ENCODE results near the gene SLC12A7.

Gene SLC12A7

DNA sequence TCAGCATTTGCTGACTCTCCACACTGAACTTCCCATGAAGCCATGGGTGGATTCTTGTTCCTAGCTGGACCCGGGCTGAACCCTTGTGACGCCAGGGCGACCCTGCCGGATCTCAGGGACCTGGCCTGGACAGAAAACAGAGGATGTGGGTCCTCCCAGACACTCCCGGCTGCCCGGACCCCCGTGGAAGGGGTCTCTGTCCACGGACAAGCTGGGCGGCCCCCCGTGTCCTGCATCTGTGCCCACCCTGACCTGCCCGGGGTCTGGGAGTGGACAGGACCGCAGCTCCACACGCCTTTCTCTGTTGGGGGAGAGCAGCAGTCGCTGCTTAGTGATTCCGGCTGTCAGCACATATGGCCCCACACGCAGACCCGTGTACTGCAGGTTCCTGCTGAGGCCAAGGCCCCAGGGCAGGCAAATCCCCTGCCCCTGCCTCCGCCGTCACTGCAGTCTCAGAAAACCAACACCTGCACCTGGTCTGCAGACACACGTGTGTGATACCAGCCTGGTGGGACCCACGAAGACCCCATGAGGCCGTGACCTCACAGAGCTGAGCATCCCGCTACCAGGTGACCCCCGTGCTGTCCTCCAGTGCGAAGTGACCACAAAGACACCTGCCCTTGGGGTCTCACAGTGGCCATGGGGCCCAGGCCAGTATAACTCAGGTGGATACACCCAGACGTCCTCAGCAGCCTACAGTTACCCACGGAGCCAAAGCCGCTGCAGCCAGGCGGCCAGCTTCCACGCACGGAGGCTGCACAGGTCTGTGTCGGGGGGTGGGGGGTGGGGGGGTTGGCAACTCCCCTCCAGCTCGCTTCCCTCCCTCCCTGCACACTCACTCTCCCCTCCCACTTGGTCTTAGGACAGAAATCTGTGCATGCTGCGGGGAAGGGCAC lies 52.6 kb downstream of the SLC12A7 start:
- DNase-seq: no peak

DNA sequence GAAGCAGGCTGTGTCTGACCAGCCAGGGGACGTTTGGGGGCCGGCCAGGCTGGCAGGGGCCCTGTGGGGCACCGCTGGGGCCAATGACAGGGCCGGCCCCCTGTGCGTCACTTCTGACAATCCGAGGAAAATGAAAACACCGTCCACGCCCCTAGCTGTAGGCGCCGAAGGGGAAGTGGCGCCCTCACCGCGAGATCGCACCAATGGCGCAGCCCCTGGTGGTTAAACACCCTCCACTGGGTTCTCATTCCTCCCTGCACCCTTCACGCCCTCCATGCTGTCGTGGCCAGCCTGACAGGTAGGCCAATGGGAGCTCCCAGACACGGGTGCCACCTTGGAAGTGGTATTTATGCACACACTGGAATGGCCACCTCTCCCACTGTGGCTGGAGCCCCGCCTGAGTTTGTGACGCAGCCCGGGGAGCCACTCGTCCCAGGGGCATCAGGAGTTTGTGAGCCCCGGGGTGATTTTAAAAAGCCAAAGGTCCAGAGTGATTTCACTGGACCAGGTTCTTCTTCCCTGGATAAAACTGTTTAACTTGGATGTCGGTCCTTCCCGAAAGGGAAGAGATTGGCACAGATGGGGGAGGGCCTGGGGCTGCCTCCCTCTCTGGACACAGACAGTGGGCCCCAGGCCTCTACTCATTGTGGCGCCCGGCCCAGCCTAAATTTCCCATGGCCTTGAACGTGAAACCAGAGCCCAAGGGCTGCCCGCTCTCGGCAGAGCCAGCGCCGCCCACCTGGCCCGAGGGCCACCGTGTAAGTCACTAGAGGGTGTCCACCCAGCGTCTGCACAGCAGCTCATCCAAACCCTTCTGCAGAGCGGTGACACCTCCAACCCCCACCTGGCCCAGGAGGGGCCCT lies 53.5 kb downstream of the SLC12A7 start:
- no peak for DNase-seq

DNA sequence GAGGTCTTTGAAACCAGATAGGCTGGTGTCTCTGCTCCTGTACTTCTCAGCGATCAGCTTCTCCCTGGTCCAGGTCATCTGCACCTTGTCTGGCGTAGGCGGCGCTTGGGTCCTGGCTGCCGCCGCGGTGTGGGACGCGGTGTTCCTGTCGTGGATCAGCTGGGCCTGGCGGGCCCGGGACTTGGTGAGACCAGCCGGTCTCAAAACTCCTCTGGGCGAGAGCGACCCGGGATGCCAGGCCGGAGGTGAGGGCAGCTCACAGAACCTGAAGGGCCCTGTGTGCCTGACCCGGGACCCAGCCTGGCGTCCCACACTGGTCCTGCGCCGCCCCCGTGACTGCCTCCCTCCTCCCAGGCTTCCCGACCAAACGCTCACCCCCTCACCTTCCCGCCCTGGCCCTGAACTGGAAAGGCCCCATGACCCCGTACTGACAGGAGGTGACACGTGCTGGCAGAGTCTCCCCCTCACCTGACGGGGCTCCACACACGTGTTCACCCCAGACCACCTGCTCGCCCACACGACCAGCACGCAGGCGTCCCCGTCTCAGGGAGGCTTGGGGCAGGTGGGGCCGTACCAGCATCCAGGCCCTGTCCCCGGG lies 54.3 kb downstream of the SLC12A7 start:
- DNase-seq: no peak

DNA sequence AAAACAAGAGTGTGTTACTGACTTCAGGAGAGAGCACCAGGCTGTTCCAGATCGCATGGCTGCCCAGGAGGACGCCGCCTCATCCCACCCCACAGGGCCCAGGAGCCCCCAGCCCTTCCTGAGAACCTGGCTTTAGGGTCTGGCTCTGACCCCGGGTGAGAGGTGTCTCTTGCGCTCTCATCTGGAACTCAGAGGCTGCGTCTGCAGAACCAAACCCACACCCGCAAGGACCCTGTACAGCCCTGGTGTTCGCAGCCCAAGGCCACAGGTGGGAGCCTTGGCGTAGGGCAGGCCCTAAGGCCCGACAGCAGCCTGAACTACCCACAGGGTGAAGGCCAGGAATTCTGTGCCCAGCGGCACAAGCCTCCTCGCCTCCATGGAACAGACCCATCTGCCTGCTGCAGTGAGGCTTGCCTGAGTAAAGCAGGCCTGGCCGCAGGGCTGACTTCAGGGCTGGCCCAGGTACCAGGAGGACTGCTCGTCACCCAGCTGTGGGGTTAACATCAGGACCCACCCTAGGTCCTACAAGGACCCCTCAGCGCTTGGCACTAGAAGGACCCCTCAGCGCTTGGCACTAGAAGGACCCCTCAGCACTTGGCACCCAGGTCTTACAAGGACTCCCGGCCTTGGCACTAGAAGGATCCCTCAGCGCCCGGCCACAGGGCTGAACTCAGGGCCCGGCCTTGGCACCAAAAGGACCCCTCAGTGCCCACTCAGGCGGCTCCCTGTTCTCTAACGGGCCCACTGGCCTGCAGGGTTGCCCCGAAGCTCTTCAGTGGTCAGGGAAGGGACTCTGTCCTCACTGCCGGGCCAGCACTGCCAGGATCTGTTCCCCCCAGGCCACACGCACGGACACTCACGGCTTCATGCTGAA lies 55.0 kb downstream of the SLC12A7 start:
- DNase-seq: no peak

DNA sequence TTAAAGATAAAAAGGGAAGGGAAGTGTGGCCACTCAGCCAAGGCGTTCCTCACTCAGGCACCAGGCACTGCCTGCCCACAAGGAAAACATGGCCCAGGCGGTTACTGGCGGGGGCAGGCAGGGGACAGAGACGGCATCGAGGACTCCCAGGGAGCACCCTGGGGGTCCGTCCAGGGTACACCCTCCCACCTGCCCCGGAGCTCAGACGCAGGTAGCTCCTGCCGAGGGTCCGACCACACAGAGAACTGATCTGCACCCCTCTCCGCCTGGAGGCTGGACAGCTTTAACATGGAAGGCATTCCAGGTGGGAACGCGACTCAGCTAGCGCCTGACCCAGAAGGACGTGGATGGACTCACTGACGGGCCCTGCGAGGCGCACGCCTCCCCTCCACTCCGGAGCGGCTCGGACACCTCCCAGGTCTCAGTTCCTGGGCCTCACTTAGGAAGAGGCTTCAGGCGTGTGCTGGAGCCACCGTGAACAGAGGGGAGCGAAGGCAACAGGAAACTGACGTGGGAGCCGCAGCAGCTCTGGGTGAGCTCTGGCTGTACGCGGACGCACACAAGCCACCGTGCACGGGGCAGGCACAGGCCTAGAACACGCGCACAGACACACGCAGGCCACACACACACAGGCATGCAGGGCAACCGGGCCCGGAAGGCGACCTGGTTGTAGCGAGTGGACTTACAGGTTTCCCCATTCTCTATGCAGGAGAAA lies 55.8 kb downstream of the SLC12A7 start:
- DNase-seq: no peak

DNA sequence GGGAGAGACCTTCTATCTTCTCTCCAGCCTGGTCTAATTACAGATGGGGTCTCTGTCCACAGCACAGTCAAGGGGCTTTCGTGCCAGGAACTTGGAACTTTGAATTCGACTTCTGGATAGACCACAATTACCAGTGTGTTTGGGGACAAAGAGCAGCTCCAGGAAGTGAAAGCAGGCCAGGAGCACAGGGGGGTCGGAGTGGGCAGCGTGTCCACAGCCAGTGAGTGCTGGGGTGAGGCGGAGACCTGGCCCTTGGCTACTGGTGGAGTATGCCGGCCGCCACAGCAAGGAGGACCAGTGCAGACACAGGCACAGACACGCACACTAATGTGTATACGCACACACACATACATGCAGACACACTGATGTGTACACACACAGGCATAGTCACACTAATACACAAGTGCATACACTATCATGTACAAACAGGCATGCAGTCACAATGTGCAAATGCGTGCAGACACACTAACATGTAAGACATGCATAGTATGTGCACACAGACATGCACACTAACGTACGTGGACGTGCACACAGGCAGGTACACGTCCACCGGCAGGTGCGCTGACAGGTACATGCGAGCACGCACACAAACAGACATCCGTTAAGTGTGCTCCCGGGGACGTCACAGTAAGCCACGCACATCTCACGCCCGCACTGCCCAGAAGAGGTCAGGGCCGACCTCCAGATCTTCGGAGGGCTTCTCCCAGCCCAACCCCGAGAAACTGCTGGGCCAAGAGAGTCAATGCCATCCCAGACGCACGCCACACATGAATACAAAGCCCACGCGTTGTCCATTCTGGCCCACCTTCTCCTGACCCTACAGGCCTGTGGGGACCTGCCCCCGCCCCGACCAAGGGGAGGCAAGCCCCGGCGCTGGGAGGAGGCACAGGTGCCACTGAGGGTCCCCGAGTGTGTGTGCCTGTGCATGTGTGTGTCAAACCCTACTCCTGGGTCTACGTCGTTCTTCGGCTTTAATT lies 56.8 kb downstream of the SLC12A7 start:
- DNase-seq: no peak

DNA sequence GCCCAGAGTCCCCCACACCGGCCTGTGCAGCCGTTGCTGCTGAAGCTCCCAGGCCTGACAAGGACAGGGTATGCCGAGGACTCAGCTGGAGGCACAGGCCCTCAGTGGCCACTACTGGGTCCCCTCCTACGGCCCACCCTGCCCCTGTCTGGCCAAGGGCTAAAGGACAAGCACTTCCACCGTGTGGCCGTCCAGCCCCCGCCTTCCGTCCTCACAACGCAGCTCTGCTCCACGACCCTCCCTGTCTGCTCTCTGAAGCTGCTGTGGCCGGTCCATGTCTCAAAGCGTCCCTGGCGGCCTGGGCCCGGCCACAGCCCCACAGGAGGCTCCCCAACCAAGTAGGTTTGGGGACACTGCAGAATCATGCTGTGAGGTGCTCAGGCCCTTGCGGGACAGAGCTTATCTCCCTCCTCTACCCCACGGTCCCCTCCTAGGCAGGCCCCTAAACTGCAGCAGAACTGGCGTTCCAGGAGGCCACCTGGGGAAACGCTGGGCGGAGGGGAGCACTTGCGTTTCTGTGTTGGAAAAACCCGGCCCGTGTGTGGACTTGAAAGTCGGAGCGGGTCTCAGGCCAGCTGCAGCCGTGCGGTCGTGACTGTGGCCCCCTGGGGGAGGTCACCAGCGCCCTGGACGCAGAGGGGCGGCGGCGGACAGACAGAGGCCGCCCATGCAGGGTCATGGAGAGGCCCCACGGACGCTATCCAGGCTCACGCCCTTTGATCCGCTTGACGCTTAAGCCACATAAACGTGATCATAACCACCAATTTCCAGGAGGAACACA lies 57.7 kb downstream of the SLC12A7 start:
- no peak for DNase-seq

DNA sequence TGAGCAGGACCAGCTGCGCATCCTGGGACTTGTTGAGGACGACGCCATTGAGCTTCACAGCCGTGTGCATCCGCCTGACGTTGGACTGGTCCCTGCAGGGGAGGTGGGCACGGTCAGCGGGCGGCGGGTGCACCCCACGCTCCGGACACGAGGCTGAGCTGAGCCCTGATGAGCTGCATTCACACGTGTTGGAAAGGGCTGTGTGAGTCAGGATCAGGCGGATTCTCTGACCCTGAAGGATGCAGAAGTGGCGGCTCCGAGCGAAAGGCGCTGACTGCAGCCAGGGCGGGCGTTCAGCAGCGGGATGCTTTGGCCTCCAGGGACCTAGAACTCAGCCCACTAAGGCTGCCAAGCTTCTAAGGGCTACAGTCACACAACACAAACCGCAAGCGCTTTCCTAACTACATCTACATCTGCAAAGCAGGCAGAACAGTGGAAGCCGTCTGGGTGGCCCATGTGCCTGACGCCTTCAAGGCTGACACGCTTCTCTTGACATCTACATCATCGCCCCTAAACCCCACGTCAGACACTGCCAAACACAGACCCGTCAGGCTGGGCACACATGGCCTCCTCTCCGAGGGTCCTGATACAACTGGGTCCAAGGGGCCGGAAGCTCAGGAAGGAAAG lies 58.4 kb downstream of the SLC12A7 start:
- no peak for DNase-seq

DNA sequence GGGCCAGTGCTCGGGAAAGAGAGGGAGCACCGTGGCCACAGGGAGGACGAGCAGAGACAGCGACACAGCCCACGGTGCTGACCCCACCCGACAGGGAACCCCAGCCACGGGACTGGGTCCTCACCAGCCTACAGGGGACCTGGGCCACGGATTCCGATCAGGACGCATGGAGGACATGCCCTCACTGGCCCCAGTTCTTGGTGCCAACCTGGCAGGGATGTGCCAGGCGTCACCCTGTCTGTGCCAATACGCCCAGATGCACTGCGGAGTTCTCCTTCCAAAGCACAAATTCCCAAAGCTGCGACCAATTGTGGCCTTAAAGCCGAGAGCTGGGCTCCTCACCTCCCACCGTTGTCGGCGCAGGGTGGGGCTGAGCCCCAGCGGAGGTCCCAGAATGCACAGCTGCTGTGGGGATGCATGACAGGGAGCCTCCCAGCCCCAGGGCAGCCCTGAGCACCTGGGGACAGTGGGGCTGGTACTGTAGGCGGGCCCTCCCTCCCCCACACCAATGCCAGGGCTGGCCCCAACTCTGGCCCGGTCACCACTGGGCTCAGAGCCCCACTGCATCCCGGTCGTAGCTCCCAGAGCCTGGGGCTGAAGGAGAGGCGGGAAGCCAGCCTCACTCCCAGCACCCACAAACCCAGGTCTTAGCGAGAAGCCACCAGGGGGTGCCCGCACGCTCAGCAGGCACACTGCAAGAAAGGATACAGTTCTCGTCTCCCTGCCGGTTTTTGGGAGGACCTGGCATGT lies 59.0 kb downstream of the SLC12A7 start:
- no peak for DNase-seq

DNA sequence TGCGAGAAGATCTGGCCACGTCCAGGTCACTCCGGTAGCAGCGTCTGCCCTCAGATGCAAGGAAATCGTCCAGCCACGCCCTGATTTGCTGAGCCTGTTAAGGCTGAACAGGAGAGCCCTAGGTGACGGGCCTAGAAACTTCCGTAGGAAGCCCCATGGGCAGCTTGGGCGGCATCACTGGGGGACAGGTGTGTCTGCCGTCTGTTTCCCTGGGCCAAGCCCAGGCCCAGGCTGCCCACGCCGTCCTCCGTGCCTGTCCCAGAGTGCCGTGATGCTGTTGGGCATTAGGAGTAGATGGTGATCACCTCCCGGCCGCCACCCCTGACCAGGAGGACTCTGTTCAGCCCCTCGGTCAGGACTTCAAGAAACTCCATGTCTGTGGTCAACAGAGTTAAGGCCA lies 59.8 kb downstream of the SLC12A7 start:
- no peak for DNase-seq

DNA sequence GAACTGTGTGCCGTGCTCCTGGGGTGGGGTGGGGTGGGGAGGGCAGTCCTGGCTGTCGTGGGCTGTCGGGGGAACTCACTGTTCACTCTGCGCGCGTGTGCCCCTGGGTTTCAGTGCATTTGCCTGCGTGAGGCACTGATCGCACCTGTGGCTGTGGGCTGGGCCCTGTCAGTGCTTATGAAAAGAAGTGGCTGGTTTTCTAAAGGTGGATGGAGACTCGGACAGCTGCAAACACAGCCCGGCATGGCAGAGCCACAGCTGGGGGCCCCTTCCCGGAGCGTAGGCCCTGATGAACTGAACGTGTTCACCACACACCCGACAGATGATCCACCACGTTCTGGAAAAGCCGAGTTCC lies 60.5 kb downstream of the SLC12A7 start:
- DNase-seq: no peak

DNA sequence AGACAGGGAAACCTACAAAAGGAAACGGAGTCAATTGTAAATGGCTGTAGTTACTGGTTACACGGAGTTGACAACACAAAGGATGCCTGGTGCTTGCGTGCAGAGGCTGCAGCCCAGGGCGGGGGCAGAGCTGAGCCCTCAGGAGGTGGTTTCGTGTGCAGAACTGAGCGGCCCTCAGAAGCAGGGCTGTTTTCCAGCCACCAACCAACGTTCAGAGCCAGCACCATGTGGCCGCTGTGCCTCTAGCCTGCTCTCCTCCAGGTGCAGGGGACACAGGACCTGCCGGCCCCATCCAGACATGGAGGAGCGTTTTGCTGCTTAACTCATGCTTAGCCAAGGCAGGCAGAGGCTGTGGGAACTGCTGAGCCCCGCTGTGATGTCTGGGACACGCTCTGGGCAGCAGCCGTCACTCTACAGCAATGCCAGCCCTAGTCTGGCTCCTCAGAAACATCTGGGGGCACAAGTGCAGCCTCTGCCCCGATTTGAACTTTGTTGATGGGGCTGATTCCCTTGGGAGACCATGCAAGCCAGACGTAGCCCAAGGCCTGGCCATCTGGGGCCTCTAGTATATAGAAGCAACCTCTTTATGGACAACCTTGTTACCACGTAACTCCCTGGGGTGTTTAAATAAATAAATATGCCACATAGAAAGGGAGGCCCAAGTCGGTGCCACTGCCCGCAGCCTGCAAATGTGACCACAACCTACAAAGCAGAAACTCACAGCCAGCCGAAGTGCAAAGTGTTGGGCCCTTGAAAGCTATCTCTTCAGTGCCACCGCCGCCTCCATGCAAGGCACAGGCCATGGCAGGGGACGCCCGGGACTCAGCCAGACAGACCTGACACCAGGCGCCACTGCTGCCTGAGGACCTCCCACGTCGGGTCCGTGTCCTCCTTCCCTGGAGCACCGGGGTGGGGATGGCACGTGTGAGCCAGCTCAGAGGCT lies 61.2 kb downstream of the SLC12A7 start:
- DNase-seq: no peak

DNA sequence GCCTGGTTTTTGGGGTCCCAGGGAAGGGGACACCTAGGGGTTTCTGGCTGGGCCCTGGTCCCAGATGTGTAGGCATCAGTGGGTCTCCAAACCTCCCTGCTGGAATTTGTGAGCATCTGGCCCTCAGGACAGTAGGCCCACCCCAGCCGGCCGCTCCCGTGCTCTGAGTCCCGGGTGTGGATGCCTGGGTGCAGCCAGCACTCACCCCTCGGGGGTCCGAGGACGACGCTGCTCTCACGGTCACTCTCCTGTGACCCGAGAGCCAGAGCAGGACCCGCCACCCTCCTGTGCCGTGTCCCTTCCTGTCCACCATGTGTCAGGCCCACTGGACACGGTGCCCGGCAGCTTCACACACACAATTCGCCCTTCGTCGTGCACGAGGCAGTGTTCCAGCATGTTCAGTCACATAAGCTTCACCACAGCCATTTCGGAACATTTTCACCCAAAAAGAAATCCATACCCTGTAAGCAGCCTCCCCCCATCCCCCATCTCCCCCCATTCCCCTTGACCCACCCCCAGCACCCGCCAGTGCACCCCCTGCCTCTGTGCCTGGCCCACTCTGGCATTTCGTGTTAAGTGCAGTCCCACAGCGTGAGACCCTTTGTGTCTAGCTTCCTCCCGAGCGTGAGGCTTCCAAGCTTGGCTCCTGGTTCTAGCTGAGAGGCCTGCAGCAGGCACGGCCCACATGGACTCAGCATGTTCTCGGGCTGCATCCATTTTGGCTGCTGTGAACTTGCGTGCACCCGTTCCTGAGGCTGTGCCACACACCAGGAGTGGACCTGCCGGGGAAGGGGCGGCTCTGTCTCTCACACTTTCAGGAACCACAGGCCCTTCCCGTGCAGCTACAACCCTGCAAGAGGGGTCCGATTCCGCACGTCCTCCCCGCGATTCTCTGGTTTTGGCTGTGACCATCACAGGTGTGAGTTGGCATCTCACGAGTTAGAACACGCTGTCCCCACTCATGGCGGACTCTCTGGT lies 62.7 kb downstream of the SLC12A7 start:
- DNase-seq: no peak

DNA sequence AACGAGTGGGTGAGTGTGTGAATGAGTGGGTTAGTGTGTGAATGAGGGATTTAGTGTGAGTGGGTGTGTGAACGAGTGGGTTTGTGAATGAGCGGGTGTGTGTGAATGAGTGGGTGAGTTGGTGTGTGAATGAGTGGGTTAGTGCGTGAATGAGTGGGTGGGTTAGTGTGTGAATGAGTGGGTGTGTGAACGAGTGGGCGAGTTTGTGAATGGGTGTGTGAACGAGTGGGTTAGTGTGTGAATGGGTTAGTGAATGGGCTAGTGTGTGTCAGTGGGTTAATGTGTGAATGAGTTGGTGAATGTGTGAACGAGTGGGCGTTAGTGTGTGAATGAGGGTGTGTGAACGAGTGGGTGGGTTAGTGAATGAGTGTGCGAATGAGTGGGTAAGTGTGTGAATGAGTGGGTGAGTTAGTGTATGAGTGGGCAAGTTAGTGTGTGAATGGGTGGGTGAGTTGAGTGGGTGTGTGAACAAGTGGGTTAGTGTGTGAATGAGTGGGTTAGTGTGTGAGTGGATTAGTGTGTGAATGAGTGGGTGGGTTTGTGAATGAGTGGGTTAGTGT lies 63.6 kb downstream of the SLC12A7 start:
- DNase-seq: no peak

DNA sequence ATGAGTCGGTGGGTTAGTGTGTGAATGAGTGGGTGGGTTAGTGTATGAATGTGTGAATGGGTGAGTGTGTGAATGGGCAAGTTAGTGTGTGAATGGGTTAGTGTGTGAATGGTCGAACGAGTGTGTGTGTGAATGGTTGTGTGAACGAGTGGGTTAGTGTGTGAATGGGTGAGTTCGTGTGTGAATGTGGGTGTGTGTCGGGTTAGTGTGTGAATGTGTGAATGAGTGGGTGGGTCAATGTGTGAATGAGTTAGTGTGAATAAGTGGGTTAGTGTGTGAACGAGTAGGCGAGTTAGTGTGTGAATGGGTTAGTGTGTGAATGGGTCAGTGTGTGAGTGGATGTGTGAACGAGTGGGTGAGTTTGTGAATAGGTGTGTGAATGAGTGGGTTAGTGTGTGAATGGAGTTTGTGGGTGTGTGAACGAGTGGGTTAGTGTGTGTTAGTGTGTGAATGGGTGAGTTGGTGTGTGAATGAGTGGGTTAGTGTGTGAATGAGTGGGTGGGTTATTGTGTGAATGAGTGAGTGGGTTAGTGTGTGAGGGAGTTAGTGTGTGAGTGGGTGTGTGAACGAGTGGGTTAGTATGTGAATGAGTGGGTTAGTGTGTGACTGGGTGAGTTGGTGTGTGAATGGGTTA lies 64.4 kb downstream of the SLC12A7 start:
- DNase-seq: no peak
